GM10847 (cell line): ENCODE results near the gene MAP3K20.

Experiments
- POLR2A ChIP-seq: IDR thresholded peaks from 2 replicates; pipeline ENCODE4 v1.6.1; 2011; ENCODE audit not compliant: insufficient read length; ENCODE audit errors: extremely low read depth

MAP3K20 gene

DNA sequence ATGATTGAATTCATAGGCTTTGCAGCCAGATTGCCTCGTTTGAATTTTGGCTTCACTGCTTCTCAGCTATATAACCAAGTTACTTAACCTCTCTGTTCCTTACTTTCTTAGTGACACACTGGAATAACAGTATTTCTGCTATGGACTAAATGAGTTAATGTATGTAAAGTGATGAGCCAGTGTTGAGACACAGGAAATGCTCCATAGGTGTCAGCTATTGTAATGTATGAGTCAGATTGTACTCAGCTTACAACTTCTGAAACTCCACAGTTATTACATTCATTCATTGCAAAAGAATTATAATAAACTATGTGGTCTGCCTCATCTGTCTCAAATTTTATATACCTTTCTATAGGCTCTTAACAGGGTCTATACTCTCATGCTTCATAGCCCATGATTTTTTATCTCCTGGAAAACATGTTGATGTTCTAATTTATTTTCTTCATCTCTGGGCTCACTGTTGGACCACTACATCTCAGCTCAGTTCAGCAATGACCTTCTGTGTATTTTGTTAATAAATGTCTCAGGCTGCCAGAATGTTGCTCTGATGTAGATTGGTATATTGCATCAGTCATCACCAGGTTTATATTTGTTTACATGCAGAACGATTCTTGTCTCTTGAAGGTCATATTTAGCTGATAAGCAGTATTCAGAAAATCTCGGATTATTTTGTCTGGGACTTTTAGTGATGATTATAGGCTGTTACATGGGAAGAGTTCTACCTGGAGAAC lies 76.2 kb downstream of the MAP3K20 start:
- TF ChIP-seq POLR2A = no peak

DNA sequence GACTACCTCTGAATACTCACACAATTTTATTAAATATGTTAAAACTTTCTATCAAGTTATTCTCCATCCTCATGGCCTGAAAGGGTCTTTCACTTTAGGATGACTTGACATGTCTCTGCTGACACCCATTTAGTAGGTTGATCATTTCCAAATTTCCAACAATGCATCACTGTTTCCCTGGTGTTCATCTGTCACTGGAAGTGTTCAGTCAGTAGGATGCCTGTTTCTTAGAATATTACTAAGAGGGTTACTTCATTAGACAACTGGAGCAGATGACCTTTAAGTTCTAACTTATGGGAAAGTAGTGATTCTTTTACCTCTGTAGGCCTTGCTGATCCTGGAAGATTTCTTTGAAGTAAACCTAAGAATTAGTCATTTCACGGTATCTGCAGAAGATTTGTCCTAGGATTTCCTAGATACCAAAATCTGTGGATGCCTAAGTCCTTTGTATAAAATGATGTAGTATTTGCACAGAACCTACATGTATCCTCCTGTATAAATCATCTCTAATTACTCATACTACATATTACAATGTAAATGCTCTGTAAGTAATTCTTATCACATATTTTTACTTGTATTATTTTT lies 77.7 kb downstream of the MAP3K20 start:
- TF ChIP-seq POLR2A = no peak

DNA sequence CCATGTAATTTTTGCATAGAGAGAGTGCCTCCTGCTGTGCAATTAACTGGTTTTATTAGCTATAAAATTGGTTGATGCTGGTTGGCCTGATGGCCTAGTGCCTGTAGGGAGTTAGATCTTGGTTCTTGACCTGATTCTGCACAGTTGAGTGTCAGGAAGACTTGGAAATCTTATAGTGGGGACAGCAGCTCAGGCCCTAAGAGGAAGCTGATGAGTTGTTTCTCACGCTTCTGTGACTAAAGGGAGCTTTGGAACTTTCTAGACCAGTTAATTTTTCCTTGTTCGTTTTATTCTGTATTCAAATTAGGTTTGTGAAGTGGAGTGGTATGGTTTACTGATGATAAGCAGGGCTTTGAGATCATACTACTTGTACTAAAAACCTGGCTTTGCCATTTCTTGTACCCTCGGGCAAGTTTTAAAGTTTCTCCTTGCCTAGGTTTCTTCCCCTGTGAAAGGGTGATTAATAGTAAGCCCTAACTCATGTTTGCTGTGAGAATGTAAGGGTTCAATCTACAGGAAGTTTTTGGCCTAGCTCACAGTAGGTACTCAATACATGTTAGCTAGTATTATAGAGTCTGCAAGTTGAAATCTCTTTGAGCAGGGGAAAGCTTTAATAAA lies 82.1 kb downstream of the MAP3K20 start:
- TF ChIP-seq POLR2A = no peak

DNA sequence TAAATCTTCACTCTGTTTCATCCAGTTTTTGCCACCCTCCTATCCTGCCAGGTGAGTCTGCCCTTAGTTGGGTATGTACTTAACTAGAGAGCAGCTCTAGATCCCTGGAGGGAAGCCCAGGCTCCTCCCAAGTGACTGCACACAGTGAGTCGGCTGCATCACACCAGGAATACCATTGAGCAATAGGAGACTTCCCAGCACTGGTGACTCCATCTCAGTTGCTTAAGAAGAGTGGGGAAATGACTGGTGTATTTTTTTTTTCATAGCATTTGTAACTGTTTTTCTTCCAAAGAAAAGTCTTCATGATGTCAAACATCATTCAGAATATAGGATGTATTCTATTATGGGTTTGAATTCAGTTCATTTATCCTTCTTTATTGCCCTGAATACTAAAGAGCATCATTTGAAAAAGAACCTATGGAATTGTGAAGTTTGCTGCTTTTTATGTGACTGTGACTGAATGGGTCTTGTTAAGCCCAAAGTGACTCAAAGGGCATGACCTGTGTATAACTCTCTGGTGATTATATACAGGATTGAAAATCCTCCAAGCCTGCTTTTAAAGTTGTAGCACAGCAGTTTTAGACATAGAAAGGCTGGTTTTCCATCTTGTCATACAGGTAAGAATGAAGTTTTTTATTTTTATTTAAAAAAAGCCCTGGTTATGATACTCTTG lies 84.3 kb downstream of the MAP3K20 start:
- no peak for TF ChIP-seq POLR2A

DNA sequence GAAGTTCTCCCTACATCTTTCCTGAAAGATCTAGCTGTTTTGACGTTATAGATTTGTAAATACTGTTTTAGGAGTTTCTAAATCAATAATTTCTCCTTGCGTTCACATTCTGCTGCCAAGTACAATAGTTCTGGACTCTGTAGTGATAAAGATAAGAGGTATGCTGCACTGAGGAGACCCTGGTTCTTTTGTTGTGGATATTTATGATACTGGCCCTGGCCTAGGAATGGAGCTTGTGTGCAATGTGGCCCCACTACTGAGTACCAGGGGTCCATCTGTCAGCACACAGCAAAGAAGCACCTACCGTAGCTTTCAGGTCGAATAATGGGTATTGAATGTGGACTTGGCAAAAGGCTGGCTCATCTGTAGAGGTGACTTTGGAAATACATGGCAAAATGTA lies 85.0 kb downstream of the MAP3K20 start:
- TF ChIP-seq POLR2A = no peak

DNA sequence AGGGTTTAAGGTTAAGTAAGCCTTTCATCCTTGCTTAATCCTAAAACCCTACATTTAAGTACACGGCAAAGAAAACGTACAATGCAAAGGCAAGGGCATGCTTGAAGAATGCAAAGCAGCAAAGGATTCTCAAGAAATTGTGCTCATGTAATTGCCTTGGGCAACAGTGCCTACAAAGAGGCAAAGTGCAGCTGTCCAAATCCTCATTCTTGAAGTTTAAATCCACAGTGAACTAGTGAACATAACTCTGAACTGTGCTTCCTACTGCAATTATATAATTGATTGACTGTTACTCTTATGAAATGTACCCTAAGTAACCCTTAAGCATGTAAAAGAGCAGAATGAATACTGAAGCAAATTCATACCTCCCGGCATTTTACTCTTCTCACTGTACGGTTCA lies 85.4 kb downstream of the MAP3K20 start:
- TF ChIP-seq POLR2A = no peak

DNA sequence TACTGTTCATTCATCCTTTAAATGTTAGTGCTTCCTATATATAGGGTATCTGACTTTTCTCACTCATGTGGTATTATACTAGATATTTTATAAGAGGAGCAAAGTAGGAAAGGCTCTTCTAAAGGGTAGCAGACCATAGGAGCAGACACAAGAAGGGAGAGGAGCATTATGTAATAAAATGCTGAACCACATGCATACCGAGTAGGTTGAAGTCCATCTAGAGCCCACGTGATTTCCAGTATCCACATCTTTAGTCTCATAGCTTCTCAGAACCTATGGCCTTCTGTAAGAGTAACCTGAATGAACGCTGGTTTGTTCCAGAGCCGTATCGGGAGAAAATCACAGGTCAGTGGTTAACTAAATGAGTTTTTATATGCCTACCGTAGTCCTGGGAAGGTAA lies 85.9 kb downstream of the MAP3K20 start:
- TF ChIP-seq POLR2A = no peak

DNA sequence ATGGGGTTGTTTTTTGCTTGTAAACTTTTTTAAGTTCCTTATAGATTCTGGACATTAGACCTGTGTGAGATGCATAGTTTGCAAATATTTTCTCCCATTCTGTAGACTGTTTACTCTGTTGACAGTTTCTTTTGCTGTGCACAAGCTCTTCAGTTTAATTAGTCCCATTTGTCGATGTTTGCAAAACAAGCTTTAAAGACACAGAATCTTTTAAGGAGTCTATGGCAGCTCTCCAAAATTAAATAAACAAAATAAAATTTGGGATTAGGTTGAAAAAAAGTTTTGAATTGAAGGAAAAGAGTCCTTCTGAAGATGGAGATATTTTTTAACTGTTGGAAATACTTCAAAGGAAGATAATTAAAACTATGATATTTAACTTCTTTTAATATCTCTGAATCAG lies 88.8 kb downstream of the MAP3K20 start:
- no peak for TF ChIP-seq POLR2A

DNA sequence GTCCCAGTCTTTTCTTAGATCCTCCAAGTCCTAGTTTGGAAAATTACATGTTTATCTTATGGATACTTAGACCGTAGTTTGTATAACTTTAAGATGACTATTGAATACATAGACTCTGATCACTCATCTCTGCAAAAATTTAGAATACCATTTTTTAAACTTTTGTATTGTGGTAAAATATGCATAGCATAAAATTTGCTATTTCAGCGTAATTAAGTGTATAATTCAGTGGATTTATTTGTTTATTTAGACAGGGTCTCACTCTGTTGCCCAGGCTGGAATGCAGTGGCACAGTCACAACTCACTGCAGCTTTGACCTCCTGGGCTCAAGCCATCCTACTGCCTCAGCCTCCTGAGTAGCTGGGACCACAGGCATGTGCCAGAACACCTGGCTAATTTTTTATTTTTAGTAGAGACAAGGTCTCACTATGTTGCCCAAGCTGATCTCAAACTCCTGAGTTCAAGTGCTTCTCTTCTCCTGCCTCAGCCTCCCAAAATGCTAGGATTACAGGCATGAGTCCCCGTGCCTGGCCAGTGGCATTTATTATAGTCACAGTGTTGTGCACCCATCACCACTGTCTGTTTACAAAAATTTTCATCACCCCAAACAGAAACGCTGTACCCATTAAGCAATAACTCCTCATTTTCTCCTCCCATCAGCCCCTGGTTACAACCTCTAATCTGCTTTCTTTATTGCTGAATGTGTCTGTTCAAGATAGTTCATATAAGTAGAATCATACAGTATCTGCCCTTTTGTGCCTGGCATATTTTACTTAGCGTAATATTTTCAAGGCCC lies 90.0 kb downstream of the MAP3K20 start:
- TF ChIP-seq POLR2A = no peak

DNA sequence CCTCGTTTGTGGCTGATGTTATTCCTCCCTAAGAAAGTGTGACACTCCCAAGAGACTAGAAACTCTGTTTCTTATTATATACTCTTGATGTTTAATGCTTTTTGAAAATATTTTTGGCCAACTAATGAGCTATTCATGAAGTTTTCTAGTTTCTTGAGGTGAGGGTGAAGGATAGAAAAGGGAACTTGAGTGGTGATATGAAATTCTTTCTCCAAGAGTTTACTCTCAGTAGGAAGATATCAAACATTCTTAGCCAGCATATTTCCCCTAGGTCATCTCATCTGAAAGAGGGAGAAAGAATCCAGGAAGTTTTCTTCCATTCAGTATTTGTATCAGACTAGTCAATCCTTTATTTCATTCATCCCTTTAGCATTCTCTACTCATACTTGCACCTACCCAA lies 95.7 kb downstream of the MAP3K20 start:
- TF ChIP-seq POLR2A = no peak

DNA sequence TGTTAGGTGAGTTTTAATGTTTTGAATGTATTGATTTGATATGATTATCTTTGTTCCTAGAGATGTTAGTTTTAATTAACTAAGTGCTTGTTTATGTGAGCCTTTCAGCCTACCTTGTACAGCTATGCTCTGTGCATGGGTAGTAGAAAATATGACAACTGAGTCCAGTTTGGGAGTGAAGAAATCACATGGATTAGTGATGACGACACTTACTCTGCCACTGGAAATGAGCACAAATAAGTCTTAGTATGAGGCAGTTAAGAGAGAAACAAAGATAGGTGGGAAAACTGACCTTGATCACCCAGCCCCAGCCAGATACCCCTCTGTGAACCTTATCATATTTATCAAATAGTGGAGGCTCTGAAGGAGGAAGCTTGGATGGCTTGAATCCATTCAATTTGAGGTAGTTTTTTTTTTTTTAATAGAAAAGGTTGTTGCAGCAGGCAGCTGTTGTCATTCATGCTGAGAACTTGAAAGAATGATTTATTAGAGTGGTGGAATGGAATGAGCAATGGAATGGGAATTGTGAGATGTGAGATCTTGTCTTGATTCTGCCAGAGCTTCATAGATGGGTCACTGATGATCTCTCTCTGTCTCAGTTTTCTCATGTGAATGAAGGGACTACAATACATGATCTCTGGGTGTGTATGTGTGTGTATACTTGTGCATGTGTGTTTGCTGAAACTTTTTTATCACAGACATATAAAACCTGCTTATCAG lies 96.4 kb downstream of the MAP3K20 start:
- no peak for TF ChIP-seq POLR2A

DNA sequence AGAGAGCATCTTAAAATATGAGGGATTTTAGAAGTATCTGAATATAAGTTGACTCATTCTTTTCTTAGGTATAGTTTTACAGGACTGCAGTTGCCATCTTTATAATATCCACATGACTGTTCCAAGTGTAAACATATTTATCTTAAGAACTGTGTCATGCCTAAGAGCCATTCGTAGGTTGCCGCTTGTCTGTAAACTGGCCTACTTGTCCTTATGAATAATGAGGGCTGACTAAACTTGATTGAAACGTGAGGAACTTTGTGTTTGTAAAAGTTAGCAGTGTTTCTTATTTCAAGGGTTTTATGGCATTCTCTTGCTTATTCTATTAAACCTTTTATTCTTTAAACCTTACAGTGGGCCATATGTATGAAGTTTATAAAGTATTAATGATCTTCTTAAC lies 99.6 kb downstream of the MAP3K20 start:
- TF ChIP-seq POLR2A = no peak

DNA sequence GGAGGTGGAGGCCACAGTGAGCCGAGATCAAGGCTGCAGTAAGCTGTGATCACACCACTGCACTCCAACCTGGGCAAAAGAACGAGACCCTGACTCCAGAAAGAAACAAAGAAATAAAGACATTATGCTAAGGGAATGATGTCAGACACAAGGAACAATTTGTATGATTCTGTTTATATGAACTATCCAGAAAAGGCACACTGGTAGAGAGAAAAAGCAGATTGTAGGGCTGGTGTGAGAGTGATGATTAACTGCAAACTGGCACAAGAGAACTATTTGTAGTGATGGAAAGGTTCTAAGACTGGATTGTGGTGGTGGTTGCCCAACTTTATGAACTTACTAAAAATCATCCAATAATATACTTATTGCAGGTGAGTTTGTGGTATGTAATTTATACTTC lies 106.3 kb downstream of the MAP3K20 start:
- TF ChIP-seq POLR2A = no peak
